DND-41 (cell line): ENCODE measurements around the gene FGF9.

Source experiments
- EZH2 ChIP-seq: IDR thresholded peaks from 3 replicates; pipeline ENCODE4 v1.6.1; 2012; ENCODE audit warnings: borderline replicate concordance, low read depth, mild to moderate bottlenecking, moderate library complexity, low read length, inconsistent platforms; ENCODE audit not compliant: severe bottlenecking
- TF ChIP-seq, protein P1 (sequence below): IDR thresholded peaks from 2 replicates; pipeline ENCODE4 v1.5.1; 2012; ENCODE audit warnings: borderline replicate concordance, low read length, moderate library complexity, mild to moderate bottlenecking; ENCODE audit not compliant: poor library complexity, severe bottlenecking; ENCODE audit errors: extremely low read depth

DNA sequence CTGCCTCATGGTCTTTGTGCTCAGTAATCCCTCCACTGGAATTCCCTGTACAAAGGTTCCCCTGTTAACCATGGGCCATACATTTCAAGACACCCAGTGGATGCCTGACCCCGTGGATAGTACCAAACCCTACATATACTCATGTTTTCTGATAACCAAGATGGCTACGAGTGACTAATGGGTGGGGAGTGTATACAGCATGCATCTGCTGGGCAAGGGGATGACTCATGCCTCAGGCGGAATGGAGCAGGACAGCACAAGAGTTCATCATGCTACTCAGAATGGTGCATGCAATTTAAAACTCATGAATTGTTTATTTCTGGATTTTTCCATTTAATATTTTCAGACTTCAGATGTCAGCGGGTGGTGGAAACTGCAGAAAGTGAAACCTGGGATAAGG, 13.3 kb upstream of the FGF9 start:
- TF ChIP-seq, protein P1, sequence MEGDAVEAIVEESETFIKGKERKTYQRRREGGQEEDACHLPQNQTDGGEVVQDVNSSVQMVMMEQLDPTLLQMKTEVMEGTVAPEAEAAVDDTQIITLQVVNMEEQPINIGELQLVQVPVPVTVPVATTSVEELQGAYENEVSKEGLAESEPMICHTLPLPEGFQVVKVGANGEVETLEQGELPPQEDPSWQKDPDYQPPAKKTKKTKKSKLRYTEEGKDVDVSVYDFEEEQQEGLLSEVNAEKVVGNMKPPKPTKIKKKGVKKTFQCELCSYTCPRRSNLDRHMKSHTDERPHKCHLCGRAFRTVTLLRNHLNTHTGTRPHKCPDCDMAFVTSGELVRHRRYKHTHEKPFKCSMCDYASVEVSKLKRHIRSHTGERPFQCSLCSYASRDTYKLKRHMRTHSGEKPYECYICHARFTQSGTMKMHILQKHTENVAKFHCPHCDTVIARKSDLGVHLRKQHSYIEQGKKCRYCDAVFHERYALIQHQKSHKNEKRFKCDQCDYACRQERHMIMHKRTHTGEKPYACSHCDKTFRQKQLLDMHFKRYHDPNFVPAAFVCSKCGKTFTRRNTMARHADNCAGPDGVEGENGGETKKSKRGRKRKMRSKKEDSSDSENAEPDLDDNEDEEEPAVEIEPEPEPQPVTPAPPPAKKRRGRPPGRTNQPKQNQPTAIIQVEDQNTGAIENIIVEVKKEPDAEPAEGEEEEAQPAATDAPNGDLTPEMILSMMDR = no peak
- no peak for TF ChIP-seq EZH2
